Type B pancreatic cell (in vitro differentiated cells): ENCODE results near the gene CNNM2. TPM values are rescaled to one million over a fixed set of nuclear protein-coding genes. Genes with fewer than 3 reads are reported as not detected.

Experiments
- DNase-seq: peaks from one replicate; pipeline ENCODE4 v3.0.0; 2021; ENCODE audit warnings: mixed read lengths; ENCODE audit not compliant: unreplicated experiment; ENCODE audit errors: extremely low spot score
- H3K27ac Mint-ChIP-seq: 2 replicates; pipeline ENCODE4 v1.8.0; 2021; ENCODE audit warnings: mild to moderate bottlenecking, mixed read lengths
- H3K27me3 Mint-ChIP-seq: 2 replicates; pipeline ENCODE4 v1.8.0; 2021; ENCODE audit warnings: mixed read lengths
- H3K36me3 Mint-ChIP-seq: 2 replicates; pipeline ENCODE4 v1.8.0; 2021; ENCODE audit warnings: mixed read lengths
- H3K4me1 Mint-ChIP-seq: one replicate; pipeline ENCODE4 v1.8.0; 2021; ENCODE audit warnings: mixed read lengths; ENCODE audit not compliant: unreplicated experiment
- H3K4me3 Mint-ChIP-seq: 2 replicates; pipeline ENCODE4 v1.8.0; 2021; ENCODE audit warnings: mild to moderate bottlenecking, mixed read lengths
- H3K9me3 Mint-ChIP-seq: 2 replicates; pipeline ENCODE4 v1.8.0; 2021; ENCODE audit warnings: mixed read lengths
- total RNA-seq: library from RNA; stranded (reverse); gene quantifications from 2 replicates; pipeline ENCODE4 v1.2.1, GENCODE V29; 2021; ENCODE audit warnings: low replicate concordance
- TF ChIP-seq, protein P1 (sequence below): fragments of 200-600 bp; sonication (generic); conservative IDR thresholded peaks from 2 replicates; pipeline ENCODE4 v1.5.0; 2021; ENCODE audit warnings: antibody characterized with exemption, mild to moderate bottlenecking

Gene CNNM2
- total RNA-seq, 1 donor from 2014 or later: 9.8 TPM

DNA sequence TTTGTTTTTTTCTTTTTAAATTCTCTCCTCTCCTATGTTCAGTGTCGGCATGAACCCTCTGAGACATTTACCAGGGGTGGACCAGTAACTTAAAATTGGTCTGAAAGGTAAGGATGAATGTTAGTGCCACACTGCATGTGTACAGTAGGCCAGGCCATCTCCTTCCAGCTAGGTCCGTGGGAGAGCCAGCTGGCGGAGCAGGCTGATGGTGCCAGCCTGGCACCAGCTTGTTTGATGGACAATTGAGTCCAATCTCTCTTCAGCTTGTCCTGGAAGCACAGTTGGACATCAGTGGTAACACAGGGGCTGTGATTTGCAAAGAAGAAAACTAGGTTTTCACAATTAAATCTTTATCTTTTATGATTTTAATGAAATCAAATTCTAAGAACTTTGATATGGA lies 136.5 kb downstream of the CNNM2 start:
- Mint-ChIP-seq H3K9me3 (no peaks in the 10 kb centered on the region), H3K4me1 (peaks cover 14% of the 10 kb centered on the region), H3K27me3 (no peaks in the 10 kb centered on the region), H3K4me3 (peak overlapping the region; percentile 83), H3K27ac (peak overlapping the region; percentile 66), H3K36me3 (no peaks in the 10 kb centered on the region)
- TF ChIP-seq, protein P1, sequence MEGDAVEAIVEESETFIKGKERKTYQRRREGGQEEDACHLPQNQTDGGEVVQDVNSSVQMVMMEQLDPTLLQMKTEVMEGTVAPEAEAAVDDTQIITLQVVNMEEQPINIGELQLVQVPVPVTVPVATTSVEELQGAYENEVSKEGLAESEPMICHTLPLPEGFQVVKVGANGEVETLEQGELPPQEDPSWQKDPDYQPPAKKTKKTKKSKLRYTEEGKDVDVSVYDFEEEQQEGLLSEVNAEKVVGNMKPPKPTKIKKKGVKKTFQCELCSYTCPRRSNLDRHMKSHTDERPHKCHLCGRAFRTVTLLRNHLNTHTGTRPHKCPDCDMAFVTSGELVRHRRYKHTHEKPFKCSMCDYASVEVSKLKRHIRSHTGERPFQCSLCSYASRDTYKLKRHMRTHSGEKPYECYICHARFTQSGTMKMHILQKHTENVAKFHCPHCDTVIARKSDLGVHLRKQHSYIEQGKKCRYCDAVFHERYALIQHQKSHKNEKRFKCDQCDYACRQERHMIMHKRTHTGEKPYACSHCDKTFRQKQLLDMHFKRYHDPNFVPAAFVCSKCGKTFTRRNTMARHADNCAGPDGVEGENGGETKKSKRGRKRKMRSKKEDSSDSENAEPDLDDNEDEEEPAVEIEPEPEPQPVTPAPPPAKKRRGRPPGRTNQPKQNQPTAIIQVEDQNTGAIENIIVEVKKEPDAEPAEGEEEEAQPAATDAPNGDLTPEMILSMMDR: no peak
- no peak for DNase-seq

DNA sequence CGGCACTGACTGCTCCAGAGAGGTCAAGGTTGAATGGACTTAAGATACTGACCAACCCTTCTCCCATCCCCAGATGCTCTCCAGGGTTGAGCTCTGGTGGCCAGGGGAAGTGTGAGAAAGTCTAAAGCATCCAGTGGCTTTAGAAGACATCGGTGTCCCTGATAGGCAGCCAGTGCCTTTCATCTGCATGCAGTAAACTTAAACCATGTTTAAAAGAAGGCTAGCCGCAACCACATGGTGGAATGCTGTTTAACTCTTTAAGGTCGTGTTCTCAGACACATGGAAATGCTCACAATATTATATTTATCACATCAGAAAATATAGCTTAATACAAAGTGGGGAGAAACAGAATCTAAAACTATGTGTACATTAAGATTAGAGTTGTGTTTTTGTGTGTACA lies 137.0 kb downstream of the CNNM2 start:
- Mint-ChIP-seq H3K4me1 (peaks cover 14% of the 10 kb centered on the region), H3K27ac (no peak overlapping the region), H3K27me3 (no peaks in the 10 kb centered on the region), H3K4me3 (no peak overlapping the region), H3K36me3 (no peaks in the 10 kb centered on the region), H3K9me3 (no peaks in the 10 kb centered on the region)
- DNase-seq: no peak
- TF ChIP-seq, protein P1: no peak

DNA sequence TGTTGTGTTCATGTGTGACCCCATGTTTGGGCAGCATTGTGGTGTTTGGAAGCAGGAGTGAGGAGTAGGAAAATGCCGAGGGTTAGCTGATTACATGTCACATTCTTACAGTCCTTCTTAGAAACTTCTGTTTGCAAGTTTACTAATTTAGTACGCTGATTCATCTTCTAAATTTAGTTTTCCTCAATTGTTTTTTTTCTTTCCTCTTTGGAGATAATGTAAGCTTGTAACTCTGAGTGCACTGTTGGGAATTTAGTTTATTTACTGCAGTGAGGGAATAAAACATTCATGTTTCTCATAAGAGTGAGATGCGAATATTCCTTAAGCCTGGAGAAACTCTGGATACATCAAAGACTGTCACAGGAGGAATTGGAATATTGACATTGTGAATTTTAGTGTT lies 139.9 kb downstream of the CNNM2 start:
- TF ChIP-seq, protein P1: no peak
- no peaks in the 10 kb centered on the region for H3K27me3 Mint-ChIP-seq
- DNase-seq: no peak
- H3K36me3 Mint-ChIP-seq: no peaks in the 10 kb centered on the region
- no peak overlapping the region for H3K4me3 Mint-ChIP-seq
- H3K27ac Mint-ChIP-seq: no peak overlapping the region
- H3K9me3 Mint-ChIP-seq: no peaks in the 10 kb centered on the region
- peaks cover 14% of the 10 kb centered on the region for H3K4me1 Mint-ChIP-seq

DNA sequence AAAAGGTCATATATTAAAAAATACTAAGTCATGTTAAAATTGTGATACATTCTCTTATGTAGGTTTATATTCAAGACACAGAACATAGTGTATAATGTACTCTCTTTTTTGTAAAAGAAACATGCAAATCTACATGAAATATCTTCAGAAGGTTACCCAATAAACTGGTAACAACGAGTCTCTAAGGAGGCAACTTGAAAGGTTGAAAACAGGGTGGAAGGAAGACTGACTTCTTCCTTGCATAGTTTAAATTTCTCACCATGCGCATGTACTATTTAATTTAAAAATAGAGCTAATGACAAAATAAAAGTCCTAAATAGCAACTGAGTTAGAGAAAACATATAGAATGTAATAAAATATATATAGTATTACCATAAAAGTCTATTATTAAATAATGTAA lies 142.5 kb downstream of the CNNM2 start:
- Mint-ChIP-seq H3K9me3 (no peaks in the 10 kb centered on the region), H3K4me3 (no peak overlapping the region), H3K27ac (no peak overlapping the region), H3K4me1 (no peaks in the 10 kb centered on the region), H3K36me3 (no peaks in the 10 kb centered on the region), H3K27me3 (no peaks in the 10 kb centered on the region)
- no peak for DNase-seq
- TF ChIP-seq, protein P1: no peak

DNA sequence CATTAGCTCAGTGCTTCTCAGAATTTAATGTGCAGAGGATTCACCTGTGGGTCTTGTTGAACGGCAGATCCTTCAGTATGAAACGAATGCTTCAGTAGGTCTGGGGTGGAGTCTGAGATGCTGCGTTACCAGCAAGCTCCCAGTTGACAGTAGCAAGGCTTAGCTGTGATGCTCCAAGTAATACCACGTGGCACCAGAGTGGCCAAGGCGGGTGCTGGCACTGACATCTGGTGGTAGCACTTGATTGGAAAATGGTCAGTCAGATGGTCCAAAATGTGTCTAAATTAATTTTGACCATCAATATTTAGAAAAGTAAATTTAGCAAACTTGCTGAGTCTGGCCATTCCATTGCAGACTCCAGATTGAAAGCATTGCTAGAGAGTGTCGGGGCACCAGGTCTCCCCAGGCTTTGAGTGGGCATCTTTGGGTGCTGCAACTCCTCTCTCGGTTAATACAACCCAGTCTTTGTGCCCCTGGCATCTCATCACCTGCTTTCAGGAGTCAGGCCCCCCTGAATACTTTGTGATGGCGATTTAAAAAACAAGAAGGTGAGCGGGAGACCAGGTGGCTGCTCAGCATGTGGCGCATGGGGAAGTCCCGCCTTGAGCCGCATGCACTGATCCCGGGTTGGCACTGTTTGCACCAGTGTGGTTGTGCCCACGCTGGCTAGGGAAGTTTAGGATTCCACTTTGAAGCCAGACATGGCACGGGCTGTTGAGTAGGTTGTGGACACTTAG lies 144.9 kb downstream of the CNNM2 start:
- TF ChIP-seq, protein P1: peak; percentile 17
- Mint-ChIP-seq H3K27me3 (no peaks in the 10 kb centered on the region), H3K4me3 (no peak overlapping the region), H3K4me1 (no peaks in the 10 kb centered on the region), H3K36me3 (no peaks in the 10 kb centered on the region), H3K9me3 (no peaks in the 10 kb centered on the region), H3K27ac (no peak overlapping the region)
- no peak for DNase-seq
